HG02763 (cell line): ENCODE measurements around the gene CRYBA2.

ENCODE experiments used
- ATAC-seq: cut with Tn5 transposase; IDR thresholded peaks from one replicate; pipeline ENCODE4 v1.9.1; 2021; ENCODE audit warnings: mild to moderate bottlenecking, moderate library complexity; ENCODE audit not compliant: unreplicated experiment

CRYBA2 gene, protein sequence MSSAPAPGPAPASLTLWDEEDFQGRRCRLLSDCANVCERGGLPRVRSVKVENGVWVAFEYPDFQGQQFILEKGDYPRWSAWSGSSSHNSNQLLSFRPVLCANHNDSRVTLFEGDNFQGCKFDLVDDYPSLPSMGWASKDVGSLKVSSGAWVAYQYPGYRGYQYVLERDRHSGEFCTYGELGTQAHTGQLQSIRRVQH

DNA sequence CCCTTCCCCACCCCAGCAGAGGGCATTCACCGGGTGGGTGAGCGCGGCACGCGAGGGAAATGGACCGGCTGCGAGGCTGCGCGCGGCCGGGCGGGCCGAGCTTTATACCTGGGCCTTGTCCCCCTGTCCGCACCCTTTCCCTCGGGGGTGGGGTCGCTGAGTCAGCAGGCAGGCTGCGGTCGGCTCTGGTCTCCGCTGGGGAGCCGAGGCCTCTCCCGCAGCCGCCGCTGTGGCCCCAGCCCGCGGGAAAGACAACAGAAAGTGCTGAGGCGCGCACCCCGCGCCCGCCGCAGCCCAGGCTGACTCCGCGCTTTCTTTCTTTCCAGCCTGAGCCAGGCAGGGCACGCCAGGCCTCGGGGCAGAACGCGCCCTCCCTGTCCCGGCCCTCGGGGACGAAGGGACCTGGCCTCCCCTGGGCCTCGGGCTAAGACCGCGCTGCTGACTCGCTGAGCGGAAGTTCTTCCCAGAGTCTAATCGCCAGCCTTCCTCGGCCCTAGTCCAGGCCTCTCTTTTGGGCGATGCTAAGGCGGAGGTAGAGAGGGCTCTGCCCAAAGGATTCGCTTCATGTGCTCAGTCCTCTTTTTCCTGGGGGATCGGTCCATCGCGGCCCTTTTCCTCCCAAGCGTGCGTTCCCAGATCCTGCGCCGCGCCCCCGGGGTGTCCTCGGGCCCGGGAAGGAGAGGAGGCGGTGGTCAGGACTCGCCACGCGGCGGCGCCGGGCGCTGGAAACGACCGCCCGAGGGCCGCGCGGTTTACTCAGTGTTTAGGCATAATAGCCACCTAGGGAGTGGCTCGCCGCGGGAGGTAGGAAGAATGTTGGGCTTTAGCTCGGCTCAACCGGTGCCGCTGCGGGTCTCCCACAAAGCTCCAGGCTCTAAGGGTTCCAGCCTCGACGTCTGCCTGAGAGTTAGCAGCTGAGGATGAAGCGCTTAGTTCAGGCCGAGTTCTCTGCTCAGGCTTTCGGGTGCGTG is at the start of gene CRYBA2:
Gene CRYBA2 (minus strand): TSS at position 78 of the 971 bp plus-strand sequence. CDS start 246 bp downstream, outside the sequence.
- no peak for ATAC-seq

DNA sequence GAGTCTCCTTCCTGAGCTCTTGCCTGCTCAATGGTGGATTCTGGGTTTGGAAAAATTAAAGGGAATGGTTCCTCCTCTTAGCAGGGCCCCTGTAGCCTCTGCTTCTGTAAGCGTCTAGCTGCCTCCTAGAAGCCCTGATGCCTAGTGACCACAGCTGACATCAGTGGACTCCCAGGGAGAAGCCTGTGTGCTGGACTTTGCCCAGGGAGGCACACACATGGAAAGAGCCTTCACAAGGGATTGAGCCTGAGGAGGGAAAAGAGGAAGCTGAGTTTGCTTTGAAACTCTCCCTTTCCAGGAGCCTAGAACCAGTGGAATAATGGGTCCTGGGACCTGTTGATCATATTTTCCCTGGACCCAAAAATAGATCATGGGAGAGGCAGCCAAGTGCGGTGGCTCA is 49.5 kb upstream of the CRYBA2 start:
- ATAC-seq, result no peak

DNA sequence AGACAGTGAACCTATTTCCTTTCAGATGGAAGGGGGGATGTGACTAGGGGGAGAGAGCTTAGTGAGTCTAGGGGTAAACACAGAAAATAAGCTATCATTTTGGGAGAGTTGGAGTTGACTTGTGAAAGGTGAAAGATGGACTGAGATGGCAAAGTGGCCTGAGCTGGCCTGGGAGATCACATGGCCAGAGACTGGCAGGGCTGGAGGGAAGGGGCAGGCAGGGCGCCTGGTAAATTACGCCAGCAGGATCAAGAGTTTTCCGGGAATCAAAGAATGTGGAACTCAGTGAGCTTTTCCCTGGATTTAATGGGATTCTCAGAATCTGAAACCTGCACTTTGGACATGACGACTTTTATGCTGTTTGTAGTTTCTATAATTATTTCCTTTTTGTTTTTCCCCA is 48.9 kb upstream of the CRYBA2 start:
- ATAC-seq, result no peak

DNA sequence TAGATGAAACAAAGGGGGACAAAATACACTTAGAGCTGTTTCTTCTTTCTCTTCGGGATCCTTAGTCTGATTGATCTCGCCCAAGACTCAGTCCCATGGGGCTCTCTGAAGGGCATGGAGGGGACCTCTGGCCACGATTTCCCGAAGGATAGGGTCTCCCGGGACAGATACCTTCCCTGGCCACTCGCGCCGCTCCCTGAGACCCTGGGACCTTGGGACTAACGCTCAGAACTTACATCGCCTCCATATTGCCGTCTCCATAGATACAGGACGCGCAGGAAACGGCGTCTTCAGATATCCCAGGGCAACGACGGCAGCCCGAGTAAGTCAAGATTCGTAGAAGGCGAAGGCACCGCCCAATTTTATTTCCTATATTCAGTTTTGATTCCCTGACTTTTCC is 48.0 kb upstream of the CRYBA2 start, which contains the start of gene CFAP65:
Gene CFAP65 (minus strand): TSS at position 265 of the 400 bp plus-strand sequence. CDS start 2,468 bp downstream, outside the sequence.
- no peak for ATAC-seq

DNA sequence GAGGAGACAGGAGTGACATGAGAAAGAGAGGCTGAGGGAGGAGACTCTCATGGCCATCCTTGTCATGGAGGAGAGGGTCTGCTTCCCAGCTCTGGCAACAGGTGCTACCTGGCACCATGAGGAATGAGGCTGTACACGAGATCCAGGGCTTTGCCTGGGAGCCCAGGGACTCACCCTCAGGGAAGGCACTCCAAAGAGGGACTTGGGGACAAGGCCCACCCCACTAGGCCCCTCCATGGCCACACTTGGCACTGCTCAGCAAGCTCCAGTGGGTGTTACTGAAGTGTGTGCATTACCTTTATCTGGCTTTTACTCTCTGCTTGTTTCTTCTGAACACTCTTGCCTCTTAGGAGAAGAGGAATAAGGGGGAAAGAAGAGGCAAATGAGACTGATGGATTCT is 45.4 kb upstream of the CRYBA2 start:
- no peak for ATAC-seq

DNA sequence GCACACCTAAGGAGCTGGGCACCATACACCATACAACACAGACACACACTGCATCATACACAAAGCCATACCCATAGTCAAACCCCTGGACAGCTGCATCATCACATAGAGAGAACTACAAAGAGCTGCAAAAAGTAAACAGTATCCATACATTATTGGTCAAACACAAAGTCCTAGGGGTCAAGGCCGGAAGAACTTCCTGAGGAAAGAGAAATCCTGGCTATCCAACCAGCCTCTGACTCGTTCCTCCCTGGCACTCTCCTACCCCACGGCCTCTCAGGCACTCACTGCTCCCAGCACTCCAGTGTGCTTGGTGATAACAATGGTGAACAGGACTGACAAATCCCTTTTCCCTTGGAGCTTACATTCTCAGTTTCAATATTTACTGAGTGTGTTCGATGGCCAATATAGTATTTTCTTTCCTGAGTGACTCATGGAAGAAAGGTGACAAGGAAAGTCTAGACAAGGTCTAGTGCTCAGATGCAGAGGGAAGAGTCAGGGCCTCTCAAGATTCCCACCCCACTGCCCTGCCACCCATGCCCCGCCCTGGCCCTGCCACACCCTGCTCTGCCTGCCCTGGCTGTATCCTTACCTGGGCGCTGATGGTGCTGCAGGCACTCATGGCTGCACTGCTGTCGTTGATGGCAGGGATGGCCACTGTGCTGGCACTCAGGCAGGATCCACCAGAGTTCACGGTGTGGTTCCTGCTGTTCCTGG is 44.7 kb upstream of the CRYBA2 start:
- ATAC-seq, result no peak

DNA sequence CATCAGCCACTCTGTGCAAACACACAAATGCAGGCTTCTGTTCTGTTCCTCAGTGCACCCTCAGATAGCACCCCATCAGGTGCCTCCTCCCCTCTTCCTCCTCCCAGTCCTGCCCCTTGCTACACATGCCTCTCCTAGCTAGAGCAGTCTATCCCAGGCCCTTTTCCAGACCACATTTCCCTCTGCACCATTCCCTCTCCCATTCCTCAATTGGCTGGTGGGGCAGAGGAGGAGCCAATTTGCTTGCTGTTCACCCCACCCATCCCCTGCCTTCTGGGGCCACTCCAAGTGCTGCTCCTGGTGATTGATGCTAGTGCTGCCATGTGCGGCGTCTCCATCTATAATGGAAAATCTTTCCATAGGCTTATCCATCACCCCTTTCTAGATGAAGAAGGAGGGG is 42.7 kb upstream of the CRYBA2 start:
- ATAC-seq, result no peak

DNA sequence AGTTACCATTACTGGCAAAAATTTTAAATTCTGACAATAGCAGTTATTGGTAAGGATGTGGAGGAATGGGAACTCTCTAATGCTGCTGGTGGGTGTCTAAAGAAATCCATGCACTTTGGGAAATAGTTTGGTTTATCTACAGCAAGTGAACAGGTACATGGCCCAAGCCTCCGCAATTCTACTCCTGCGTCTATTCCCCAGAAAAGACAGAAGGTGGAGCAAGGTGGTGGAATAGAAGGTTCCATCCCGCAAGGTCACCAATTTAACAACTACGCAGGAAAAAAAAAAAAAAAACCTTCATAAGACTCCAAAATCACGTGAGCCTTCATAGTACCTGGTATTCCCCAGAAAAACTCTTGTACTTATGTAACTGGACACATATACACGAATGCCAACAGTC is 41.6 kb upstream of the CRYBA2 start:
- no peak for ATAC-seq

DNA sequence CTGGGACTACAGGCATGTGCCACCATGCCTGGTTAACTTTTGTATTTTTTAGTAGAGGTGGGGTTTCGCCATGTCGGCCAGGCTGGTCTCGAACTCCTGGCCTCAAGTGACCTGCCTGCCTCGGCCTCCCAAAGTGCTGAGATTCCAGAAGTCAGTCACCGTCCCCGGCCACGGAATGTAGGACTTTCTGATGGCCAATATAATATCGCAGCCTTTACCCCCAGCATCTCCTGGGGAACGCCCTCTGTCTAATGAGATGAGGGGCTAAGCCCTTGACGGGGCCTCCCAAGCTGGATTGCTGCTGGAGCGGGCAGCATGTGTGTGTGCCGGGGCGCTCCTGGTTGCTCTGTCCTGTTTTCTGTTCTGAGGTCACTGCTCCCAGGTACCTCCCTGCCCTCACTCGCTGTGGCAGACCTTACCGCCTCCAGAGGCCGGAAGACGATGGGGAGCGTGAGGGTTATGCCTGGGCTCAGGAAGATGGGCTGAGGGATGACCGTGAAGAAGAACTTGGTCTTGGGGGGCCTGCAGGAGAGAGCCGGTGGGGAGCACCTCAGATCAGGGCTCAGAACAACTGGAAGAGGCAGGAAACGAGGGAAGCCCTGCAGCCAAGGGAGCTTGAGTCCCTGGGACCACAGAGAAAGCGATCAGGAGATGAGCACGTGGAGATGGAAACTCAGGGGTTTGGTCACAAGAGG is 39.0 kb upstream of the CRYBA2 start:
- no peak for ATAC-seq

DNA sequence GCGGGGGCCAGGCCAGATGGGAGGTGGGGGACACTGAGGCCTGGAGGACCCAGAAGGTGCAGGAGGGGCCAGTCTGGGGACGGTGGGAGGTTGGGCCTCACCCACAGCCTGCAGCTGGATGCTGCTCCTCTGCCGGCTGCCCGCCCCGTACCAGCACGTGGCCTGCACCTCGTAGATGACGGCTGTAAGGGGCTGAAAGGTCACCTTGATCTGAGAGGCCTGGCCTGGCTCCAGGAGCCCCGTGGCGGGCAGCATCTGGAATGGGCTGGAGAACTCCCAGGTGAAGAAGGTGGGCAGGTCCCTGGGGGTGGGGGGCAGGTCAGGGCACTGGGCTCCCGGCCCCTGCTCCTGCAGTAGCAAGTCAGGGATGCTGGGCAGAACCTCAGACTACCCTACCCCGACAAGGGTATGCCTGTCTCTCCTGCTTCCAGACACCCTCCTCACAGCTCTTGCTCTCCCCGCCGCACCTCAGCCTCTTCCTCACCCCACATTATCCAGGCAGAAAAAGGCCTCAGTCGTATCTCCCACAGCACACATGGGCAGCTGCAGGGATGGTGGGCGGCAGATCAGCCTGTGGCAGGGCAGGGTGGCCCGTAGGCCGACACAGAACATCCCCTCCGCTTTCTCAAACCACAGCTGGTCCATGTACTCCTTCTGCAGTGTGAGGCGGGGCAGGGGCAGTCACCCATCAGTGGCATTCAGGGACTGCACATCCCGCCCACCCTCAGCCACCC is 38.0 kb upstream of the CRYBA2 start:
- no peak for ATAC-seq

DNA sequence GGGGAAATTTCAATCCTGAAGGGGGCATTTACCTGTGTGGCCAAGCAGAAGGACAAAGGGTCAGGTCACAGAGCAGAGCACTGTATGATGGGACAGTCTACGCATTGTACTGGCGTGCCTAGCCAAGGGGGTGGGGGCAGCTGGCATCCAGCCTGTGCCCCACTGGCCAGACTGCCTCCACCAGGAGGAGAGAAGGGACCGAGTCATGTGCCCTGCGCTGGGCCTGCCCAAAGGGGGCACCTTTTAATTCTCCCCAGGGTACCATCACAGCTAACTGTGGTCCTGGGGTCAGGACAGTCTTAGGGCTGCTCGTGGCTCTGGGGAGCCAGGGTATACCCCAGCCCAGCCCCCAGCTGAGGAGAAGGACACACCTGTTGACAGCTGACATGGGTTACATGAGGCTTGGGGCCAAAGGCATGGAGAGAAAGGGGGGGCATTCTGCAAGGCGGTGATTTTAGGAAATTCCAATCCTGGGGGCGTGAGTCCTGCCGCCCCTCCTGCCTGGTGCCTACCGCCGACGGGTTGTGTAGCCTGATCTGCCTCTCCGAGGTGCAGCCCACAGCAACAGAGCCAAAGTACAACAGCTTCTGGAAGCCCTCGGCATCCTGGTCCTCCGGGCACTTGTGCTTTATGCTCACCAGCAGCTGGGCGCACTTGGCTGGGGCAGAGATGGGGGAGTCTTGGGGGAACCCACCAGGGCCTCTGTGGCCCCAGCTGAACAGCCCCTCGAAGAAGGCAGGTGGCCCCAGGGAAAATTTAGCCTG is 37.1 kb upstream of the CRYBA2 start:
- no peak for ATAC-seq

DNA sequence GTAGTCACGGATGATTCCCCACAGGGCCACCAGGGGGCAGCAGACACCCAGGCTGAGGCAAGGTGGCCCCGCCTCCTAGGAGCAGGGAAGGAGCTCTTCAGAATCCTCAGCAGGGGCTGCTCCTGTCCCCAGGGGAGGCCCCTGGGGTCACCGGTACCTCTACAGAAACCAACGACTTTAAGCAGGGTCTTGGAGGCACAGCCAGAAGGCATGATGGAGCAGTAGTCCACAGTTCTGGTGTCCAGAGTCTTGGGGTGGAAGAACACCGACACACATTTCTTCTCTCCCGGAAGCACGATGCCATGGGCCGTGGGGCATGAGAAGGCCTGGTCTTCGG is 36.6 kb upstream of the CRYBA2 start:
- ATAC-seq, result no peak

DNA sequence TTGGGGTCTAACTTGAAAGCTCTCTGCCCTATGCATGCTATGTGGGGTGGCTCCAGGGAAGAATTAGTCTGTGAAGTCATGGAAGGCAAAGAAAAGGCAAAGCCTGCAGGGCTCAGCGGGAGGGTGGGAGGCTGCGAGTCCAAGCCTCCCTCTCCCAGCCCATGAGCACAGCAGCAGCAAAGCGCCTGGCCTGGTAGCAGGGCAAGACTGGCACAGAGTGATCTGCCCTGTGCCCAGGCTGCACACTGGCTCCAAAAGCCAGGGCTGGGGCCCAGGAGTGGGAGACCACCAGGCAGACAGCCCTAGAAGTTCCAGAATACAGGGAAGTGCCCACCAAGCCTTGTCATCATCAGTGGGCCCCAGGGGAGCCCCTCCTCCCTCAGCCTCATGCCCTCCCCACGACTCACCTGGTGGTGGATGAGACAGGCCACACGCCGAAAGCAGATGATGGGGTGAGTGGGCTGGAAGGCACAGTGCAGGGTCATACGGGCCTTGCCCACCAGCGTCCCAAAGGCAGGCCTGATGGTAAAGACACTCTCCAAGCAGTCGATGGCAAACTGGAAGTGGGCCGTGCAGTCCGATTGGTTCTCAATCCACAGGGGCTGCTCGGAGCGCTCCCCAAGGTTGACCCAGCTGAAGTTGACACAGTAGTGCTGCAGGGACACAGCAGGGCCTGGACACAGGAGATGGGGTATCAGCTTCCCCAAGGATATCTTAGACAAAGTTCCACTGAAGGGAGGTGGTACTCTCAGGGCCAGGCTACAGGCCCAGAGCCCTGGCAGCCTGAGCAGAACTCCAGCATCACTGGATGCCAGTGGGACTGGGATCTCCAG is 36.0 kb upstream of the CRYBA2 start:
- ATAC-seq, result no peak

DNA sequence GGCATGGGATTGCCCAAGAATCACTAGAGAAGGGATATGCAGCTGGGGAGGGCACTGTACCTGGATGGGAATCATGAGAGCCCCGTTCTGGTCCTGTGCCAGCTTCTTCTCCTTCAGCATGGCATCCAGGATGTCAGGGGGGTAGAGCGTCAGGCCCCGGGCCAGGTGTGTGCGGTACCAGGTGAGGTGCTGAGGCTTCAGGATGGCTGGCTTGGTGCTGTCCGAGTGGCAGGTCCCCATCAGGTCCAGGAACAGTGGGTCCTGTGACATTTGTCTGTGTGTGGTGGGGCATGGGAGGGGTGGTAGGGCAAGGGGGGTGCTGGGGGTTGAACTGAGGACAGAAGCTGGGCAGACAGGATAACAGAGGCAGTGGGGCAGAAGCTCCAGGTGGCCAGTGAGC is 34.9 kb upstream of the CRYBA2 start:
- ATAC-seq, result no peak

DNA sequence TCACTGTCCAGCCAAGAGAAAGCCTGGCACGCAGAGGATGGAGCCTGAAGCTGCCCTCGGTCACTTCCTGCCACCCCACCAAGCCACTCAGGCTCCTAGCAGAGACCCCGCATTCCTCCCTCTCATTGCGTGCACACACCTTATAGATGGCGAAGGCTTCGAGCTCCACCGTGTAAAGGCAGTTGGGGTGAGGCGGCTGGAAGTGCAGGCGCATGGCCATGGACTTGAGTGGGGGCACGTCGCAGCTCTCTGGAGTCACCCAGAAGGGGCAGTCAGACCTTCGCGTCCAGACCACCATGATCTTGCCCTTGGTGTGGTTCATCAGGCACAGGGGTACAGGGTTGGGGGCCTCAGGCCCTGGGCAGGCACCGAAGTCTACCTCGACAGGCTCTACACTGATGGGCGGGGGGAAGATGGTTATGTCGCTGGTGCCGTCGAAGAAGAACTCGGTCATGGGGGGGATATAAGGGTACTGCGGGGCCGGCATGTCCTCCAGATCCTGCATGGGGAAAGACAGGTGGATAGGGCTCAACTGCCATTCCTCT is 34.4 kb upstream of the CRYBA2 start:
- ATAC-seq, result no peak

DNA sequence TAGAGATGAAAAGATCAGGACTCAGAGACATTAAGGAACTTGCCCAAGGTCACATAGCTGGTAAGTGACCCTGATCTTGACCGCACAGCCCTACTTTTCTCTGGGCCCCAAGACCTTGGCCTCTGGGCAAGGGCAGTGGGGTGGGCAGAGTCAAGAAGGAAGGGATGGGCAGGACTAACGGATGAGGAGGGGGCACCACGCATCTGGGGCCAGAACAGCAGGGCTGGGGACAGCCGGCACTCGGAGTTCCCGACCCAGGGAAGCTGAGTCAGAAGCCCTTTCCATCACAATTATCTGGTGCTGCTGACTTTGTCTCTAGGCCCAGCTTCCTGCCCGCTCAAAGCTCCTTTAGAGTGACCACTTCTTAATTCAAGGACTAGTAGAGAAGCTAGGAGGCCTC is 33.7 kb upstream of the CRYBA2 start:
- ATAC-seq, result no peak

DNA sequence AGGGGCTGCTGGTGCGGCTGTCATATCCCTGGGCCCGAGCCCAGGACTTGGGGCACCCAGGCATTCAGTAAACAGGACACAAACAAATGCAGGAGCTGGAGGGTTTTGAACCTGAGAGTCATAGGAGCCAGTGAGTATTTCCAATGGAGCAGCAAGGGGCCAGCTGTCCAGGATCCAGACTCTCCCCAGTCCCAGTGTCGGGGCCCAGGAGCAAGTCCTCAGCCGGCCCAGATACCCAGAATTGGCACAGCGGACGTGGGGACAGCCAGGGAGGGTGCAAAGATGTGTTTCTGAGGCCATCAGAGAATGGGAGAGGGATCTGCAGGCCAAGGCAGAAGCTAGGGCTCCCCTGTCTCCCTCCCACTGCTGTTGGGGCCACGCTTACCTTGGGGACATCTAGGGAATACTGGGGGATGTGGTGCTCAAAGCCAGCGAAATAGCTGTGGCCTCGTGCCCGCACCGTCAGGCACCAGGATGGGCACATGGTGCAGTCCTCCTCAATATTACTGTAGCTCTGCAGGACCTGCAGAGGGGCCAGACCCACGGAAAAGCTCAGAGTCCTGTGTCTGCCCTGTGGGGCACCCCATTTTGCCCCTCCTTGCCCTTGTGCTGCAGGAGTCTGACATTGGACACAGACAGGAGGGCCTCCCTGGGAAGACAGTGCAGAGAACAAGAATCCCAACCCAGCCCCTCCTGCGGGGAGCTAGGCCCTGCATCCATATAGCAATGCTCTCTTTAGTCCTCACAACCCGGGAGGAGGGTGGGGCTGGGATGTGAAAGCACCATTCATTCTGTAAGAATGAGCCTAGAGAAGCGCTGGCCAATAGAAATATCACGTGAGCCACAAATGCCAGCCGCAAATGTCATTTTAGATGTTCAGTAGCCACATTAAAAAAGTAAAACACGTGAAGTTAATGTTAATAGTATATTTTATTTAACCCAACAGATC is 32.7 kb upstream of the CRYBA2 start:
- no peak for ATAC-seq
